ENCODE measurements around the gene FAM209A.
"Not testable (repeated sequence)": the region's sequence is repeated elsewhere in the genome, so short reads cannot be mapped to it uniquely, and the experiment has no call there.

Gene FAM209A

GRCh38 chr20:56524444-56524843 lies at the start of gene FAM209A:
Gene FAM209A (plus strand): TSS chr20:56524744. CDS start chr20:56524809, 65 bp downstream.
- DNase-seq (ENCODE audit: low read depth in 2 of 2), result not testable (repeated sequence)

- no peak for DNase-seq (ENCODE audit: low read depth in 2 of 2)
Measured at GRCh38 chr20:56483970-56484369, 40.6 kb upstream of the FAM209A start.

- DNase-seq (ENCODE audit: low read depth in 2 of 2), result no peak
Measured at GRCh38 chr20:56487216-56487615, 37.3 kb upstream of the FAM209A start.

GRCh38 chr20:56488566-56488965 lies 36.0 kb upstream of the FAM209A start:
- DNase-seq (ENCODE audit: low read depth in 2 of 2), result no peak

GRCh38 chr20:56501116-56501515 lies 23.4 kb upstream of the FAM209A start:
- no peak for DNase-seq (ENCODE audit: low read depth in 2 of 2)

GRCh38 chr20:56503916-56504315 lies 20.6 kb upstream of the FAM209A start:
- DNase-seq (ENCODE audit: low read depth in 2 of 2), result no peak

- DNase-seq (ENCODE audit: low read depth in 2 of 2), result peak in 1 of 2 experiments; percentile 15
Measured at GRCh38 chr20:56504373-56505005, 20.1 kb upstream of the FAM209A start.

GRCh38 chr20:56506103-56506502 lies 18.4 kb upstream of the FAM209A start:
- no peak for DNase-seq (ENCODE audit: low read depth in 2 of 2)

- no peak for DNase-seq (ENCODE audit: low read depth in 2 of 2)
Measured at GRCh38 chr20:56511926-56512325, 12.6 kb upstream of the FAM209A start.

- no peak for DNase-seq (ENCODE audit: low read depth in 2 of 2)
Measured at GRCh38 chr20:56513161-56514150, 11.1 kb upstream of the FAM209A start.

GRCh38 chr20:56516631-56517030 lies 7.9 kb upstream of the FAM209A start:
- DNase-seq (ENCODE audit: low read depth in 2 of 2), result no peak

GRCh38 chr20:56517211-56517610 lies 7.3 kb upstream of the FAM209A start:
- no peak for DNase-seq (ENCODE audit: low read depth in 2 of 2)

GRCh38 chr20:56517641-56518040 lies 6.9 kb upstream of the FAM209A start:
- DNase-seq (ENCODE audit: low read depth in 2 of 2), result no peak

GRCh38 chr20:56518126-56518525 lies 6.4 kb upstream of the FAM209A start:
- no peak for DNase-seq (ENCODE audit: low read depth in 2 of 2)

- DNase-seq (ENCODE audit: low read depth in 2 of 2), result no peak
Measured at GRCh38 chr20:56518721-56519398, 5.7 kb upstream of the FAM209A start.

GRCh38 chr20:56519551-56519950 lies 5.0 kb upstream of the FAM209A start:
- no peak for DNase-seq (ENCODE audit: low read depth in 2 of 2)

- DNase-seq (ENCODE audit: low read depth in 2 of 2), result no peak
Measured at GRCh38 chr20:56520180-56520579, 4.4 kb upstream of the FAM209A start.

GRCh38 chr20:56520746-56521354 lies 3.7 kb upstream of the FAM209A start:
- DNase-seq (ENCODE audit: low read depth in 2 of 2), result not testable (repeated sequence)

- DNase-seq (ENCODE audit: low read depth in 2 of 2), result no peak
Measured at GRCh38 chr20:56522311-56522710, 2.2 kb upstream of the FAM209A start.

GRCh38 chr20:56527521-56527920 lies 3.0 kb downstream of the FAM209A start:
- DNase-seq (ENCODE audit: low read depth in 2 of 2), result no peak

- not testable (repeated sequence) for DNase-seq (ENCODE audit: low read depth in 2 of 2)
Measured at GRCh38 chr20:56532946-56533345, 8.4 kb downstream of the FAM209A start, which contains the start of gene FAM209B. Gene FAM209B (plus strand): TSS chr20:56533246. CDS start chr20:56533342, 96 bp downstream.

GRCh38 chr20:56537997-56538396 lies 13.5 kb downstream of the FAM209A start:
- no peak for DNase-seq (ENCODE audit: low read depth in 2 of 2)
